K562 (cell line): ENCODE measurements around the gene NFATC3. TPM values are rescaled to one million over a fixed set of nuclear protein-coding genes. Genes with fewer than 3 reads are reported as not detected.

Source experiments
- ATF1 ChIP-seq, 2 experiments: fragments of 450-650 bp in 1 of 2; IDR thresholded peaks; 2 replicates each; pipeline ENCODE4 v1.6.1; 2016; ENCODE audit warnings: missing compliant biosample characterization in 1 of 2, missing genetic modification characterization in 1 of 2
- ATF4 ChIP-seq: fragments of 450-650 bp; formaldehyde crosslinking; IDR thresholded peaks from 2 replicates; pipeline ENCODE4 v1.4.0; 2022; ENCODE audit warnings: mild to moderate bottlenecking, moderate library complexity
- ATF6 ChIP-seq: sonication (generic); formaldehyde crosslinking; IDR thresholded peaks from 2 replicates; pipeline ENCODE4 v1.4.0; 2020; ENCODE audit warnings: mild to moderate bottlenecking, missing genetic modification reagents
- BRD9 ChIP-seq: fragments of 450-650 bp; IDR thresholded peaks from 2 replicates; pipeline ENCODE4 v1.6.1; 2018; ENCODE audit warnings: low read depth; ENCODE audit not compliant: partially characterized antibody
- CBX2 ChIP-seq: fragments of 200-600 bp; sonication (generic); IDR thresholded peaks from one replicate; pipeline ENCODE4 v1.6.1; 2012; ENCODE audit warnings: mild to moderate bottlenecking, low read length, inconsistent platforms; ENCODE audit not compliant: insufficient read depth, poor library complexity, severe bottlenecking
- ELF2 ChIP-seq: fragments of 250-450 bp; sonication (Bioruptor Pico); IDR thresholded peaks from 2 replicates; pipeline ENCODE4 v1.5.0; 2021; ENCODE audit warnings: mild to moderate bottlenecking
- ERF ChIP-seq: fragments of 450-650 bp; formaldehyde crosslinking; IDR thresholded peaks from 2 replicates; pipeline ENCODE4 v1.4.0; 2020; ENCODE audit warnings: mild to moderate bottlenecking, mixed read lengths
- FOXA1 ChIP-seq: fragments of 450-650 bp; IDR thresholded peaks from 2 replicates; pipeline ENCODE4 v1.6.1; 2016; ENCODE audit warnings: mild to moderate bottlenecking, borderline replicate concordance
- HDAC1 ChIP-seq, 2 experiments: fragments of 450-650 bp; IDR thresholded peaks; 2 replicates each; pipeline ENCODE4 v1.6.1; 2016 to 2017; ENCODE audit warnings: inconsistent platforms in 1 of 2, mild to moderate bottlenecking in 1 of 2, moderate library complexity in 1 of 2
- KAT8 ChIP-seq: fragments of 450-650 bp; IDR thresholded peaks from 2 replicates; pipeline ENCODE4 v1.6.1; 2016; ENCODE audit warnings: low read depth, mild to moderate bottlenecking
- KLF13 ChIP-seq: fragments of 450-650 bp; IDR thresholded peaks from 2 replicates; pipeline ENCODE4 v1.6.1; 2016; ENCODE audit warnings: missing genetic modification characterization, low read depth, mild to moderate bottlenecking, missing compliant biosample characterization, moderate library complexity, borderline replicate concordance
- MEIS2 ChIP-seq: fragments of 450-650 bp; IDR thresholded peaks from 2 replicates; pipeline ENCODE4 v1.6.1; 2014; ENCODE audit warnings: mild to moderate bottlenecking; ENCODE audit not compliant: partially characterized antibody
- NFE2 ChIP-seq: IDR thresholded peaks from 2 replicates; pipeline ENCODE4 v1.6.1; 2014; ENCODE audit warnings: antibody characterized with exemption, low read depth
- NFRKB ChIP-seq: fragments of 450-650 bp; IDR thresholded peaks from 2 replicates; pipeline ENCODE4 v1.6.1; 2016; ENCODE audit warnings: low read depth
- NR3C1 ChIP-seq: sonication (generic); formaldehyde crosslinking; IDR thresholded peaks from 2 replicates; pipeline ENCODE4 v1.8.1; 2022; ENCODE audit warnings: missing genetic modification reagents
- NR4A1 ChIP-seq, 2 experiments: fragments of 250-450 bp in 1 of 2; fragments of 450-650 bp in 1 of 2; sonication (Bioruptor Pico) in 1 of 2; IDR thresholded peaks; 2 replicates each; pipeline versions ENCODE4 v1.4.0 to v1.6.1; 2016 to 2020; ENCODE audit warnings: mild to moderate bottlenecking in 2 of 2, missing compliant biosample characterization in 1 of 2, missing genetic modification characterization in 1 of 2, moderate library complexity in 1 of 2
- PTBP1 ChIP-seq: fragments of 200-400 bp; formaldehyde crosslinking; IDR thresholded peaks from 2 replicates; pipeline ENCODE4 v1.6.1; 2017; ENCODE audit warnings: low read depth, low read length
- RBBP5 ChIP-seq: fragments of 200-600 bp; sonication (generic); IDR thresholded peaks from 2 replicates; pipeline ENCODE4 v1.6.1; 2012; ENCODE audit warnings: borderline replicate concordance, mild to moderate bottlenecking, low read length, control low read depth, inconsistent platforms; ENCODE audit not compliant: insufficient read depth, poor library complexity, severe bottlenecking
- RNF219 ChIP-seq: fragments of 250-450 bp; sonication (Bioruptor Pico); IDR thresholded peaks from 2 replicates; pipeline ENCODE4 v1.5.0; 2022; ENCODE audit warnings: mild to moderate bottlenecking
- SMARCB1 ChIP-seq: IDR thresholded peaks from 2 replicates; pipeline ENCODE4 v1.6.1; 2011; ENCODE audit warnings: improper control_type of control experiment, low read depth; ENCODE audit not compliant: insufficient read length
- TAF1 ChIP-seq: IDR thresholded peaks from 2 replicates; pipeline ENCODE4 v1.6.1; 2011; ENCODE audit warnings: mild to moderate bottlenecking, low read length, moderate library complexity; ENCODE audit not compliant: insufficient read depth, control insufficient read depth, severe bottlenecking; ENCODE audit errors: extremely low read depth
- ZBTB1 ChIP-seq: sonication (generic); formaldehyde crosslinking; IDR thresholded peaks from 2 replicates; pipeline ENCODE4 v1.8.1; 2023; ENCODE audit warnings: missing genetic modification reagents, low read depth, mild to moderate bottlenecking, borderline replicate concordance
- ZNF12 ChIP-seq: sonication (generic); formaldehyde crosslinking; IDR thresholded peaks from 2 replicates; pipeline ENCODE4 v1.4.0; 2020; ENCODE audit warnings: mild to moderate bottlenecking, missing genetic modification reagents
- ZNF175 ChIP-seq: fragments of 200-800 bp; sonication (Bioruptor generic); IDR thresholded peaks from 2 replicates; pipeline ENCODE4 v1.6.1; 2016; ENCODE audit warnings: low read depth, mild to moderate bottlenecking, missing genetic modification characterization, missing compliant biosample characterization
- ZNF311 ChIP-seq: fragments of 250-450 bp; sonication (Bioruptor Pico); IDR thresholded peaks from 2 replicates; pipeline ENCODE4 v1.4.0; 2020; ENCODE audit warnings: mild to moderate bottlenecking, moderate library complexity
- ZNF324 ChIP-seq: fragments of 250-450 bp; sonication (Bioruptor Pico); IDR thresholded peaks from 2 replicates; pipeline ENCODE4 v1.4.0; 2020; ENCODE audit warnings: mild to moderate bottlenecking
- polyA plus RNA-seq, 8 experiments: library from polyadenylated mRNA; depleted of rRNA in 4 of 8; stranded (reverse) in 5 of 8; unstranded in 3 of 8; fragments of >200 nt; fragmentation: Nextera tagmentation in 2 of 8; fragmentation: Illumina TruSeq in 1 of 8; extraction: Ambion mirVana in 2 of 8; extraction: Trizol in 1 of 8; gene quantifications; 2 replicates each; pipeline versions ENCODE4 v1.2.1 to v1.2.3, GENCODE V29; 2011 to 2014; ENCODE audit warnings: inconsistent platforms in 1 of 8, missing spikeins in 1 of 8
- total RNA-seq, 7 experiments: library from RNA; depleted of rRNA in 6 of 7; stranded (reverse); fragments of >200 nt in 6 of 7; fragmentation: Illumina TruSeq in 2 of 7; extraction: Trizol in 2 of 7; gene quantifications; 2 replicates each; pipeline versions ENCODE4 v1.2.1 to v1.2.3, GENCODE V29; 2011 to 2021; ENCODE audit warnings: low replicate concordance in 1 of 7

NFATC3 gene
- total and polyA plus RNA-seq, 9 of the 15 experiments (the other 6 are each of a cell fraction or from before 2014, with no cell fraction given): 15.7 to 98.4 (median 59.4) TPM

GRCh38 chr16:68079376-68079625 lies 5.9 kb upstream of the NFATC3 start (continued):
- TF ChIP-seq PTBP1: no peak
- peak; percentile 41; the same call in 1 of the 2 replicates for TF ChIP-seq ATF4 (CRISPR knock-in tag)
- no peak for TF ChIP-seq FOXA1
- no peak for TF ChIP-seq CBX2
- TF ChIP-seq MEIS2: no peak
- no peak for TF ChIP-seq TAF1
- TF ChIP-seq ATF6 (CRISPR knock-in tag): no peak
- TF ChIP-seq SMARCB1: no peak
- TF ChIP-seq NR4A1 (CRISPR knock-in tag; IDR thresholded peaks at IDR 0.05): 0 out of 2 replicates have a peak, but pooled peaks have one; percentile 60
- no peak for TF ChIP-seq NR4A1 (tag; IDR thresholded peaks at IDR 0.05)
- no peak for TF ChIP-seq RBBP5
- peak; percentile 90; the same call in 1 of the 2 replicates for TF ChIP-seq ZNF12 (CRISPR knock-in tag)
- TF ChIP-seq ZNF311 (CRISPR knock-in tag): peak; percentile 62; the same call in 1 of the 2 replicates
- peak; percentile 40 for TF ChIP-seq NFRKB
- no peak for TF ChIP-seq ZBTB1 (CRISPR knock-in tag)
- peak; percentile 18 for TF ChIP-seq BRD9
- 0 out of 2 replicates have a peak, but pooled peaks have one; percentile 31 for TF ChIP-seq ERF (CRISPR knock-in tag)
- TF ChIP-seq ZNF175 (CRISPR knock-in tag): no peak
- TF ChIP-seq KLF13 (tag): no peak
- no peak for TF ChIP-seq ELF2 (CRISPR knock-in tag)
- no peak for TF ChIP-seq KAT8
- TF ChIP-seq NR3C1: no peak
- no peak for TF ChIP-seq RNF219 (CRISPR knock-in tag)
- TF ChIP-seq ATF1 (CRISPR knock-in tag; IDR thresholded peaks at IDR 0.05): no peak
- no peak for TF ChIP-seq ATF1 (tag; IDR thresholded peaks at IDR 0.05)
- no peak for TF ChIP-seq NFE2
- no peak for TF ChIP-seq HDAC1 (IDR thresholded peaks at IDR 0.05)
- TF ChIP-seq ZNF324: 0 out of 2 replicates have a peak, but pooled peaks have one; percentile 35
